ENCODE measurements around the gene PEX19.

Gene PEX19

GRCh38 chr1:160236806-160237205 is 48.1 kb downstream of the PEX19 start:
- Histone ChIP-seq H3K4me1 (no peaks in the 10 kb centered on the region), H3K27ac (no peak overlapping the region), H3K27me3 (no peaks in the 10 kb centered on the region), H3K9ac (no peak overlapping the region), H4K20me1 (peaks cover 0 to 41% (median 20%) of the 10 kb centered on the region in 11 experiments; a peak in 12 of 22 replicates), H3K4me3 (no peak overlapping the region), H3K9me3 (replicated peaks in 1 of 11) (no peaks in the 10 kb centered on the region), H3K4me2 (no peak overlapping the region), H3K36me3 (peaks cover 97 to 100% (median 100%) of the 10 kb centered on the region in 11 experiments)
- TF ChIP-seq Cebpa-rat (IDR thresholded peaks at IDR 0.05), result no peak

DNA sequence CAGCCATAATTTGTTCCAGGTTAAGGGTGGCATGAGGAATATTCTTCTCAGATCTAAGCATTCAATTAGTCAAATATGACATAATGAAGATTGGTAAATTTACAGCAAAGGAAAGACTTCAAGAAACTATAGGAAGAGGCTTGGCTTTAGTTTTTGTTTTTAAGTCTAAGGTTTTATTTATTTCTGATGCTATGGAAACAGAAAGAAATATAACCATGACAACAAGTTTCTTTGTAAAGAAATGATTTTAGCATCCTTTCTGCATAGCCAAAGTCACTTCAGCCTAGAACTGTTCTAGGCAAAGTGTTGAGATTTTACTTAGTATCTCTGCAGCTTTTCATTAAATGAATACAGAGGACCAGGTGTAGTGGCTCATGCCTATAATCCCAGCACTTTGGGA is 52.0 kb downstream of the PEX19 start:
- Histone ChIP-seq H4K20me1 (peaks cover 0 to 18% (median 9%) of the 10 kb centered on the region in 11 experiments; a peak in 10 of 22 replicates), H3K27me3 (no peaks in the 10 kb centered on the region), H3K27ac (no peak overlapping the region), H3K36me3 (peaks cover 98 to 100% (median 100%) of the 10 kb centered on the region in 11 experiments), H3K4me1 (no peaks in the 10 kb centered on the region), H3K9ac (no peak overlapping the region), H3K9me3 (replicated peaks in 1 of 11) (no peaks in the 10 kb centered on the region), H3K4me3 (no peak overlapping the region), H3K4me2 (no peak overlapping the region)
- TF ChIP-seq Cebpa-rat (IDR thresholded peaks at IDR 0.05), result no peak

DNA sequence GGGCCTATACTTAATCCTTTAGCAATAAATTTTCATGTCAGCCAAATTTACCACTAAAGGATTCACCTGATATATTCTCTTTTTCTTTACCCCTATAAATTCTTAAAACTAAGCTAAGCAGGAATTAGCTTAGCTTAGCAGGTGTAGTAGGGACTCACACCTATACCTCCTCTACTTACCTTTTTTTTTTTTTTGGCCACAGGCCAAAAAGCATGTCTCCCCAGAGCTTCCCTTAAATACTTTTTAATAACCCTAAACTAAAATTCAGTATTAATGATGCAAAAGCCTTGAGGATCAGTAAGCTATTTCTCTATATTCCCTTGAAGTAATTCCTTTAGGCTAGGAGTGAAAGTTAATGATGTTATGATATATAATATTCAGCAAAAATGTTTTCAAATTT is 56.5 kb downstream of the PEX19 start:
- peaks cover 0 to 18% (median 0%) of the 10 kb centered on the region in 10 experiments; a peak in 2 of 20 replicates for H3K4me1 ChIP-seq
- peaks cover 99 to 100% (median 100%) of the 10 kb centered on the region in 11 experiments for H3K36me3 ChIP-seq
- no peak overlapping the region for H3K9ac ChIP-seq
- no peak for TF ChIP-seq Cebpa-rat (IDR thresholded peaks at IDR 0.05)
- H3K4me3 ChIP-seq, result no peak overlapping the region
- H3K9me3 ChIP-seq (replicated peaks in 1 of 11), result no peaks in the 10 kb centered on the region
- H3K4me2 ChIP-seq, result no peak overlapping the region
- H3K27ac ChIP-seq, result no peak overlapping the region
- H3K27me3 ChIP-seq, result no peaks in the 10 kb centered on the region
- H4K20me1 ChIP-seq, result peaks cover 0 to 18% (median 4%) of the 10 kb centered on the region in 11 experiments; a peak in 9 of 22 replicates

- Histone ChIP-seq H4K20me1 (peaks cover 0 to 14% (median 0%) of the 10 kb centered on the region in 11 experiments; a peak in 5 of 22 replicates), H3K9ac (no peak overlapping the region; a peak in 1 of 22 replicates), H3K4me3 (no peak overlapping the region), H3K9me3 (replicated peaks in 1 of 11) (no peaks in the 10 kb centered on the region), H3K4me1 (peaks cover 0 to 18% (median 0%) of the 10 kb centered on the region in 10 experiments; a peak in 2 of 20 replicates), H3K27me3 (no peaks in the 10 kb centered on the region), H3K4me2 (no peak overlapping the region), H3K27ac (no peak overlapping the region), H3K36me3 (peaks cover 99 to 100% (median 100%) of the 10 kb centered on the region in 11 experiments)
- no peak for TF ChIP-seq Cebpa-rat (IDR thresholded peaks at IDR 0.05)
These were observed 57.4 kb downstream of the PEX19 start for GRCh38 chr1:160227561-160227960.

- Histone ChIP-seq H3K36me3 (peaks cover 99 to 100% (median 100%) of the 10 kb centered on the region in 11 experiments), H3K4me1 (peaks cover 0 to 18% (median 0%) of the 10 kb centered on the region in 10 experiments; a peak in 2 of 20 replicates), H3K9me3 (replicated peaks in 1 of 11) (no peaks in the 10 kb centered on the region), H4K20me1 (peaks cover 0 to 14% (median 0%) of the 10 kb centered on the region in 11 experiments; a peak in 5 of 22 replicates), H3K9ac (no peak overlapping the region; a peak in 1 of 22 replicates), H3K4me3 (no peak overlapping the region), H3K4me2 (no peak overlapping the region), H3K27ac (no peak overlapping the region), H3K27me3 (no peaks in the 10 kb centered on the region)
- TF ChIP-seq Cebpa-rat (IDR thresholded peaks at IDR 0.05), result no peak
These were observed 57.9 kb downstream of the PEX19 start for GRCh38 chr1:160227034-160227433.

Measured in BLaER1 treated with 17β-estradiol and CSF1 and Interleukin-3, amounts not matched to agents 10 nM and 100 nM (cell line).